T47D (cell line): ENCODE measurements around the gene PRKD1.

Experiments used
- DNase-seq, 2 experiments: peaks; one replicate each; pipeline versions ENCODE4 v3.0.0 to v3.0.0-alpha.2; 2011 to 2012; ENCODE audit warnings: low read depth in 1 of 2, low spot score in 1 of 2
- JUND ChIP-seq: IDR thresholded peaks from 2 replicates; pipeline ENCODE4 v1.6.1; 2012; ENCODE audit warnings: low read depth
- in situ Hi-C: cut with HindIII; loops from 2 replicates; pipeline ENCODE4 v1.10.0; 2016; ENCODE audit warnings: low sequenced_read_pairs, low pct_unique_long_range_greater_than_20kb

The PRKD1 gene

DNA sequence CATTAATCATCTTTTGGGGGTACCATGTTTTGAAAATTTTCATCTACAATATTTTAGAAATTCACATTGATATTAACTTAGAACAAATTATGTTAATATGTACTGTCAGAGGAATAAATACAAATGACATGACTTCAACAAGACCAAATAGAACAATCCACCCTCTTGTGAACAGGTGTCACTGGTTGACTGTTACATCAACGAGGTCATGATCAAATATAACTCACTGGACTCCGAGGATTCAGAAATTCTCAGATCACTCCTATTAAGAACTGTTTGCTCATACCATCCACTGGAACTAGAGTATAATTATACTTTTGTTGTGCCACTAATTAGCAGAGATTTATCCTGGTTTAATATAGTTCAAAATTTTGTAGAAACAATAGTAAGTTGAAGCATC lies 318.8 kb downstream of the PRKD1 start:
- in situ Hi-C loops, result no loop called here
- DNase-seq, result no peak
- TF ChIP-seq JUND, result no peak

DNA sequence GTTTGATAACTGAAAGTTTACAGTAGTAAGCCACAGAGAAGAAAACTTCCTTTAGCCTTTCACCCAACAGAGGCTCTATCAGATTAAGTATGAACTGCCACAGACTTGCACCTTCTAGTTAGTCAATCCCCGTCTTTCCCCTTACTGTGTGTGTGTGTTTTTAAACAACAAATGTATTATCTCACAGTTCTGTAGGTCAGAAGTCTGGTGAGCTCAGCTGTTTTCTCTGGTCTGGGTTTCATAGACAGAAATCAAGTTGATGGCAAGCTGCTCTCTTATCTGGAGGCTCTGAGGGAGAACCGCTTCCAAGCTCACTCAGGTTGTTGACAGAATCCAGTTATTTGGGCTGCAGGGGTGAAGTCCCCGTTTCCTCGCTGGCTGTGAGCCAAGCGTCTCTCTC lies 320.5 kb downstream of the PRKD1 start:
- no peak for DNase-seq
- no peak for TF ChIP-seq JUND
- in situ Hi-C loops, result no loop called here

DNA sequence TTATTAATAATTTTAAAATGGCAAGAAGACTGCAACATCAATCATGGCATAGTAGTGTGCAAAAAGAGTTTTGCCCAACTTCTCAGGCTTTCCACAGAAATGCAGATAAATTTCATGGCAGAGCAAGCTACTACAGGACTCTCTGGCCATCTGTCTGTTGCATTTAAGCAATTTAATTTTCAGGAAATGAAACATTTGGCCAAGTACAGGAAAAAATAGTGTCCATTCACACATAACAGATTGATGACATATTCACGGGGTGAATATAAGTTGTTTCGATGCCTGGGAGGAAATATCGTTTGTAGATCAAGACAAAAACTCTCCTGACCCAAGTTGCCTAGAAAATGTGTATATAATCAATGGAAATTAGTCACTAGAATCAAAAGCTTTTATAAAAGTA lies 324.0 kb downstream of the PRKD1 start:
- TF ChIP-seq JUND, result no peak
- in situ Hi-C loops, result no loop called here
- no peak for DNase-seq

DNA sequence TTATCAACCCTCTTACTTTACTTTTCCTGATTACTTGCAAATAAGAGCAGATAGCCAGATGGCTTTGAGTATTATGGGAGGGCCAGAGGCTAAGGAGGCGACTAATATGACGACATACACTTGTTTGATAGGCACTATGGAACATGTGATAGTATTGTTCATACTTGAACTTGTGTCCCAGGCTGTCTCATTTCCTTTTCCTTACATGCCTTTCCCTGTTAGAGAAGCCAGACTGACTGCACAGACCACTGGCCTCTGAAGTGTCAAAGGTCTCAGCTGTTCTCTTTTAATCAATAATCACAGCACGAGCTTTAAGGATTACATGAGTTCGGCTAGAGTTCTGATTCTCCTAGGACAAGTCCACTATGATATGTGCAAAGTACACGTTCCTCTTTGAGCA lies 326.0 kb downstream of the PRKD1 start:
- no peak for TF ChIP-seq JUND
- in situ Hi-C loops, result no loop called here
- DNase-seq, result no peak

DNA sequence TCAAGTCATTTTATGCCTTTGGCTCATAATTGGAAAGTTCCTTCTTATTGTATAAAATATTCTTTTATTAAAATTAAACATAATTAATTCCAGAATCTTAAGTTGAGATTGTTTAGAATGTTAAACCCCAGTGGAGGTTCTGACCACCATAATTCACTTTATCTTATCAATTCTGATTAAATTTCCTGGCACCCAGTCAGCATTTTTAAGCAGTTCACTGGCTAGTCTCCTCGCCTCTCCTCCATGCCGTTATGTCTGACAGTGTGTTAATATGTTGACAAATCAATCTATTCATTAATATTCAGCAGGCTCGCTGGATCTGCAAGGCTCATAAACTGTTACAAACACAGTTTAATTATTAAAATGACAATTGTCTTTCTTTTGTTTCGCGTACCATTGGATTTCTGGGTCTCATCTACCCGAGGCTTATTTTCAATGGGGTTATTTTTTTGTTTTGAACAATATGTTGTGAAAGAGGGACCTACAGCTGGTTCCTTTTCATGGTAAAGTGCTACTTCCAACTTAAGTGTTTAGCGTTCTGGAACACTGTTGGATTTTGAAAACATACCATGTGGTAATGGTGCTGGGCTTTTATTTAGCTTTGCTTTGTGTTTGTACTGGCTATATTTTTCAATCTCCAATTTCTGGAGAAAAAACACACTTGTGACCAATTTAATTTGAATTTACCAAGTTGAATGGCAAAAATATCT lies 339.7 kb downstream of the PRKD1 start:
- no peak for TF ChIP-seq JUND
- no peak for DNase-seq
- in situ Hi-C loops, result no loop called here

DNA sequence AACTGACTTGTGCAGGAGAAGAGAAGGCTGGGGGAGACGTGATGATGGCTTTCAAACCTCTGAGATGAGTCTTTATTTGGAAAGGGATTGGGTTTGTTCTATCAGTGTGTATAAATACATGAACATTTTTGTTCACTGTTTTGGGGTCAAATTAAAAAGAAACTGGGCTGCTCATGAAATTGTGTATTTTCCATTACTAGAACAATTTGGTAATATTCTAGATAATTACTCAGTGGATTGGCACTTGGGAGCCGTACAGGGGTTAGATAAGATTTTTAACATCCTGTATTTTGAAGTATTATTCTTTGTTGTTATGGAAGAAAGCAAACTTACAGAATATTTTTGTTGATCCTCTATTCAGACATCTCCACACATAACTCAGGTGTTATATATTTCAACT lies 340.6 kb downstream of the PRKD1 start:
- in situ Hi-C loops, result no loop called here
- TF ChIP-seq JUND, result no peak
- DNase-seq, result no peak

DNA sequence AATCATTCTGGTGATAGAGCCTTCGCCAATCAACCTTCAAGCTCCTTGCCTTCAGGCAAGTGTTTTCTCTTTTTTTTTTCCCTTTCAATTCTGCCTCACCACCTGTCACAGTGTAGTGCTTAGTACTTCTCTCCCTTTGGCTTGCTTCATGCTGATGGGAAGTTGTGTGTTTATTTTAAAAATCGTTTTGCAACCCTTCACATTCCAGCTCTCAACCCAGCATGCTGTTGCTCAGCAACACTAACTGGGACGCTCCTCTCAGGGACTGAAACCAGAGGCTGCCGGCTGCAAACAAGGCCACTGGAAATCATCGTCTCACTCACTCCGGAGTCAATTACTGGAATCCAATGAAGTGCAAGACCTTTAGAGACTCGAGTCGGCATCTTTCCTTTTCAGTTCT lies 342.7 kb downstream of the PRKD1 start:
- in situ Hi-C loops, result no loop called here
- no peak for TF ChIP-seq JUND
- DNase-seq, result peak in 1 of 2 experiments; percentile 58

DNA sequence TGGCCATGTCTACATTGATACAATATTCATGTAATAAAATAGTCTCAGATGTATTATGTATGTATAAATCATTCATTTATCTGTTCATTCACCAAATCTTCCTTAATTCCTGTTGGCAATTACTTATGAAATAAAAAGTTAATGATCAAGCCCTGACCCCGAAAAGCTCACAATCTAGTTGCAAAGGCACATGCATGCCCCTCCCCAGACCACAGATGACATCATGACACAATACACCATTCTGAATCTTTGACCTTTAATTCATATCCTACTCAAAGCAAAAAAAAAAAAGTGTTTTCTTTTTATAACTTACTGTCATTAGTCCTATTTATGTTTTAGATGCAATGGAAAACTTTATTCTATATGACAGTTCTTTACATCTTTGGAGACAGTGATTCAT lies 346.9 kb downstream of the PRKD1 start:
- TF ChIP-seq JUND, result no peak
- no peak for DNase-seq
- in situ Hi-C loops, result no loop called here

DNA sequence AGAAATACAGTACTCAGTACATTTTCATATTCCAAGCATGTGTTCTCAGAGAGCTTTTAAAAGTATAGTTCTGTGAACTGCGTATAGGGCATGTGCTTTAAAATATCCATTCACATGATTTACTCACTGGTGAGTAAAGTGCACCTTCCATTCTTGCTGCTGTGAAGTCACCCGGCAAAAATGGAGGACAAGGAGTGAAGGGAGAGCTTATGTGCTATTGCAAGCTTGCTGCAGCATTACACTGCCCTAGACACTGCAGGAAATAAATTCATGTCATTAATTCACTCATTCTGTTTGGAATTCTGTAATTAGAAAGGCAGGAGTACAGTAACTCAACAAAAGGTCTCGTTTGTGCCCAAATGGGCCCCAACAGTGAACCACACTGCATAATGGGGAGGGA lies 347.8 kb downstream of the PRKD1 start:
- TF ChIP-seq JUND, result no peak
- DNase-seq, result no peak
- in situ Hi-C loops, result no loop called here

DNA sequence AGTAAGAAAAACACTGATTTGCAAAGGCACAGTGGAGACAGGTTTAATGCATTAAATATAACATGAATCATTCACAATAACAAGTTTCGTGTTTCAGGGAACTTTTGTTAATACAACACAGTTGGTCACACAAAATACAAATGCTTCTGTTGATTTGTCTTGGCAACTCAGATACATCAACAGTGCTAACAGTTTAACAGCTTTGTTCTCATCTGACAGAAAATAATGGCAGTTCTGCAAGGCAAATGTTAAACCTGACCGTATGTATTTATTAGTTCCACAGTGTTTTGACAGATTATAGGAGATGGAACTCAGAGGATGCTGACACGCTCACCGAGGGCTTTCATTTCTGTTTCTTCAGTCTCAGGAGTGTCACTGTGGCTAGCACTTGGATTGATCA lies 350.7 kb downstream of the PRKD1 start:
- no peak for DNase-seq
- in situ Hi-C loops, result no loop called here

DNA sequence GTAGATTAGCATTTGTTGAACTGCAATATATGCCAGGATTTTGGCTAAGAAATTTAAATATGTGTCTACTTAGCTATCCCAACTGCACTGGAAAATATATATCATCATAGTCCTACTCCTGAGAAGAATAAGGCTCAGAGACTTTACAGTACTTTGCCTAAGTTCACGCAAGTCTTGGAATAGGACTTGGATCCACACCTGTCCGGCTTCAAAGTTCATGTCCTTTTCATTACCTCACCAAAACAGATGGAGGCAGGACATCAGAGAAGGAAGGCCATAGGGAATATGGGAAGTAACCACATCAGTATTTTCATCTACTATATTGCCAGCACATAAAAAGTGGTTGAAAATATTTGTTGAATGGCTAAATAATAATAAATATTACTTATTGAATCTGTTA lies 358.5 kb downstream of the PRKD1 start:
- DNase-seq, result no peak
- TF ChIP-seq JUND, result no peak
- in situ Hi-C loops, result no loop called here

More for the DNA sequence above, 350.7 kb downstream of the PRKD1 start:
- no peak for TF ChIP-seq JUND

DNA sequence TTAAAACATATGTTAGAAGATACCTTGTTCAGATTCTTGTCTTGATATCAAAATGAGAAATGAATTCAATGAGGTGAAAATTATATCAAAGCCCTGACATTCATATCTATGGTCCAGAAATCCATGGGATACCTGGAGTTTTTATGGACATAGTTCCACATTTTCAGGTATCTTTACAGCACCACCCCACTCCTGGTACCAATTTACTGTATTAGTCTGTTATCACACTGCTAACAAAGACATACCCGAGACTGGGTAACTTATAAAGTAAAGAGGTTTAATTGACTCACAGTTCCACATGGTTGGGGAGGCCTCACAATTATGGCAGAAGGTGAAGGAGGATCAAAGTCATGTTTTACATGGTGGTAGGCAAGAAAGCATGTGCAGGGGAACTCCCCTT lies 361.5 kb downstream of the PRKD1 start:
- in situ Hi-C loops, result no loop called here
- no peak for TF ChIP-seq JUND
- DNase-seq, result no peak

DNA sequence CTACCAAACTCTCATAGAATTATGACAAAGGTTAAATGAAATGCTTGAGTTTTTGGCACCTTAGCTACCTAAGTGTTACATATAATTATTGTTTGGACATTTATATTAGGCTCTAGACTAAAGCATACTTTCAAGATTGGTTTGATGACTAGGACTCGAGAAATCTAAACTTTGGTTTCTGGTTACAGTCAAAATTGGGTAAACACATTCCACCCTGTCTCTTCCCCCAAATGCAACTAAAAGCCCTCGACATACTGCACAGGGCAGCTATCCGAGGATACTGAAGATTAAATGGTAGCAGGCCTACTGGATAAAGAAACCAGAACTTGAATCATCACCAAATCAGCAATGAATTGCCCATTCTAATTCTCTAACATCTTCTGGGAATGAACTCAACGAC lies 369.1 kb downstream of the PRKD1 start:
- no peak for TF ChIP-seq JUND
- DNase-seq, result no peak
- in situ Hi-C loops, result no loop called here

DNA sequence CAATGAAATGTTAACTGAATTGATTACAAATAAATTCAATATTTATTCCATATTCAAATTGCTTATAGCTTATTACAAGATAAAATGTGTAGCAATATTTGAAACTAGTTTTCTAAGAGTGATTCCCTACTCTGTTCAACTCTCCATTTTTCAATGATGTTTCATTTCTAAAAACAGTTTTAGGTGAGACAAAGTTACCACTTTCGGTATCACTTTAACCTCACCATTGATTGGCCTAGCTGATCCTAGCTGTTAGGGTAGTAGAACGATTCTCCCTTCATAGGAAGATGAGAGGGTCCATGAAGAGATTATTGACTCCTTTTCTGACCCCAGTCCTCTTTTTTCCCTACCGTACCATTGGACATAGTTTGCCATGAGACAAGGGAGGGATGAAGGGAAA lies 373.3 kb downstream of the PRKD1 start:
- no peak for DNase-seq
- in situ Hi-C loops, result no loop called here
- no peak for TF ChIP-seq JUND
